GM20431 (cell line): Measurements from ENCODE around the gene OTOGL.
"Not testable (repeated sequence)": the region's sequence is repeated elsewhere in the genome, so short reads cannot be mapped to it uniquely, and the experiment has no call there.

ENCODE experiments used
- in situ Hi-C: fragments of 300-500 bp; cut with MseI, MboI; formaldehyde crosslinking; loops from one replicate; pipeline ENCODE4 v1.15.0; 2020; ENCODE audit warnings: low sequenced_read_pairs; ENCODE audit not compliant: unreplicated experiment

Gene OTOGL

DNA sequence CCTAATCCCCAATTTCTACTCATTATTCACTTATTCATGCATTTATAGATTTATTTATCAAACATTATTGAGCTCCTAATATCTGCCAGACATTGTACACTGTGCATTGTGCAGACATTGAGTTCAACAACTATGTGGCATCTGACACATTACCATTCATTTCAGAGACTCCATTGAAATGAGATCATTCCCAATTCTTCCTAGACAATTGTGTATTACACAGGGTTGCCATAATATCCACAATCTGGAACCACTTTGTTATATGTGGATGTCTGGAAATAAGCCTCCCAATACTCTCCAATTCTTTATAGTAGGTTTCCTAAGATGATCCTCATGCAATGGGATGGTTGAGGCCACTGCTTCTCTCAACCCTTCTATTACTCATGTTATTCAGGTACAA lies 165.0 kb downstream of the OTOGL start:
- in situ Hi-C loops, result no loop called here

DNA sequence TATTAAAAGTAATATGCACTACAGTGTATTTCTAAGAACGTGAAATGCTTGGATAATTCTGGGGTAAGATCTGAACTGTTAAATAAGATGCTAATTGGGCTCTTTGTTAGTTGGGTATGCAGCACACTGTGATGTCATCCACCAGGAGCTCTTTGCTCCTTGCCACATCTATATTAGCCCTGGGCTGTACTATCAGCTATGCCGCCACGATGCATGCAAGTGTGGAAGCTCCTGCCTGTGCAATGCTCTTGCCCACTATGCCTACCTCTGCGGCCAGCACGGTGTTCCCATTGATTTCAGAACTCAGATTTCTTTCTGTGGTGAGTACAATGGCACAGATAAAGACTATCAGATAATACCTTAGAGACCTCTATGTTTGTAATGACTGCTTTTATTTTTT lies 165.6 kb downstream of the OTOGL start:
- in situ Hi-C loops, result no loop called here

DNA sequence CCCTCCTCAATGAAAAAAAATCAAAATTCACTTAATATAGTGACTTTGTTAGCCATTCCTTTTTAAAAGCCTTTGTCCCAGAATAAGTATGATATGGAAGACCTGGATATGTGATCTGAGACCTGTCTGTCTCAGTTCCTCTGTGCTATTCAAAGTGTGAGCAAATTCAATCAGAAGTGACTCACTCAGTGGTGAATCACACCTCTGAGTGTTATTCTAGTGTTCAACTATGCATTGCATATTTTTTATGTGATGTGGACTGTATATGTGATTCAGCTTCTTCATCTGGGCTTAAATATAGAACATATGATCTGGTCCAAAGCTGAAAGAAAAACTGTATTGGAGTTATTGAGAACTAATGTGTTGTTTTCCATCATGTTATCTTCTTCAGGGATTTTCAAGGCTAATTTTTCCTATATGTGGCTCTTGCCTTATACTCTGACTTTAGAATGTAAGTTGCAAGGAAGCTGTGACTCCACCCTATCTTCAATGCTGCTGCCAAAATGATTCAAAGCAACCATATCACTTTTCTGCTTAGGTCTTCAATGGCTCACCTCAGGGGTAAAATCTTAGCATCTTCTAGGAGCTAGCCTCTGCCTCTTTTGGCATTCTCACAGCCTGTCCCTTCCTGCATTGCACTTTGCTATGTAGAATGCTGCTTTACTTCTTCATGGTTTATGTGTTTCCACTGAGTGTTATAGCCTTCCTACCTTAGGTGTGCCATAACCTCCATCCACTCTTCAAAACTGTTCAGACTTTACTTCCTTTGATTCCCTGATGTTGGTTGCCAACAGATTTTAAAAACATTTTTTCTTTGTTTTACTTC lies 169.8 kb downstream of the OTOGL start:
- in situ Hi-C loops, result no loop called here

DNA sequence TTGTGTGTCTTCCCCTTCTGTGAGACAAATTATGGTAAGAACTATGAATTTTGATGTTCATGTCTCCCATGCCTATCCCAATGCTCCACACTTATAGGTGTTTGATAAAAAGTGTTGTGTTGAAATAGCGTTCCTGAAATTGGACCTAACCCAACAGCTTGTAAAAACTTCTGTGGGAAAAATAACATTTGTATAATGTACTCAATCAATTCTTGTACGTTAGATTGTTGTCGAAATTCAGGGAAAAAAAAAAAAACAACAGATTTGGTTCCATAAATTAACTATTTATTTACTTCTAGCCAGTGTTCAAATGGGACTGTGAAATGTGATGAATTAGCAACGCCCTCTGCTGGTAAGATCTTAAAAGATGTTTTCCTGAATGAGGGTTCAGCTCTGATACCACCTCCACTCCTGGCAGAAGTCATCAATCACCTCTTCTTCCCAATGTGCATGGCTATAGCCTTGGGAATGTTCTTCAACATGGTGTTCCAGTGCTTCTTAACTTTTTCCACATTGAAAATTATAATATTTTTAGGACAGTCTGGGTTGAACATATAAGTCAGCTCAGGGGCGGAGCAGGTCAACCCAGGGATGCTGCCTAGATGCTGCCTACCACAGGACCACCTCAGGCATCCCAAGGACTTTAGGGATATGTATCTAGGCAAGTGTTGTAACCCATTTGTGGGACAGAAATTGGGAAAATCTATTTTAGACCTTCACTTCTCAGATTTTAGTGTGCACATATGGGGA lies 170.6 kb downstream of the OTOGL start:
- in situ Hi-C loops, result no loop called here

DNA sequence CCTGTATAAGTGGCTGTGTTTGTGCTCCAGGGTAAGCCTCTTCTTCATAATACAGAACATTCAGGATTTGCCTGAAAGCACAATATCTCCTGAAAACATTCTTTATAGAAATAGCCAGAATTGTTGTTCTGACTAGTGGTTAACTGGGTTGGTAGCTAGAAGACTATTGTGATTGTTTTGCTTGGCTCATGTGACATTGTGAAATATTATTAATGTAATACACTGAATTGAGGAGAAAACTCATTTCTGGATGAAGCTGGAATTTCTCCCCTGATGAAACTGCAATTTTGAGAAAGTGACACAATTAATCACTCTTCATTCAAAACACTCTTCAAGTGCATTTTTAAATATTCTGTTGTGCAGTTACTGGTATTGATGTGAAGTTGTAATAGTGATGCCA lies 172.4 kb downstream of the OTOGL start:
- in situ Hi-C loops, result no loop called here

DNA sequence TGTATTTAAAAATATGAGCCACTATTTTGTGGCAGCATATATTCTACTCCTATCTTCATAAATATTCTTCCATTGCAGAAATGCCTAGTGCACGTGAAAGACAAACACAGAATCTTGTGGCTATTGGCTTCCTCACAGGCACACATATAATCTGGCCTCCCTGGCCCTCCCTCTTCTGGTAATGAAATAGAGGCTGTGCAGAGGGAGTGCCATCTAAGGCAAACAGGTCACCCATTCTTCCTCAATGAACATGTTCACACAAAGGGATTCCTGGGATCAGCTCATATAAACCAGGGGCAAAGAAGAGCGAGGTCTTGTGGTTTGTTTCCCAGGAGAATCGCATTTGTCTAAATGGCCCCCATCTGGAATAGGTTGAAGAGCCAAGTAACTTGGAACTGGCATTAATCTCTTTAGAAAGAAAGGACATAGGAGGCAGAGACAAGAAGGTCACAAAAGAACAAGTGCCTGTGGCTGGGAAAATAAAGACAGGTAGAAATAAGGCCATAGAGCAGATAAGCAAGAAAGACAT lies 173.1 kb downstream of the OTOGL start:
- in situ Hi-C loops, result no loop called here

DNA sequence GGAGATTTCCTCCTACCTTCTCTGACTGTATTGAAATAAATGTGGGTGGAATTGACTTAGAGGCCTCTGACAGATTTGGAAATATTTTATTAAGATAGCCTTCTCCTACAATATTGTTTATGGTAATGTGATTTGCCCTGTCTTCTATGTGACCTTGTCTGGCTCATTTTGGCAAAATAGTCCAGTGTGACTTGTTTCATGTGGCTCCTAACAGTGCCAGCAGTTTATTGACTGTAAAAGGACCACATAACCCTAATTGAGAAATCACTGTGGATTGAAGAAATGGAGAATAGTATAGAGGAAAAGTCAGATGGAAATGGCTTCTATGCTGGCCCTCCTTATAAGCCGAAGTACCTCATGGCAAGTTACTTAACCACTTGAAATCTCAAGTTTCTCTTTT lies 173.8 kb downstream of the OTOGL start:
- in situ Hi-C loops, result no loop called here

DNA sequence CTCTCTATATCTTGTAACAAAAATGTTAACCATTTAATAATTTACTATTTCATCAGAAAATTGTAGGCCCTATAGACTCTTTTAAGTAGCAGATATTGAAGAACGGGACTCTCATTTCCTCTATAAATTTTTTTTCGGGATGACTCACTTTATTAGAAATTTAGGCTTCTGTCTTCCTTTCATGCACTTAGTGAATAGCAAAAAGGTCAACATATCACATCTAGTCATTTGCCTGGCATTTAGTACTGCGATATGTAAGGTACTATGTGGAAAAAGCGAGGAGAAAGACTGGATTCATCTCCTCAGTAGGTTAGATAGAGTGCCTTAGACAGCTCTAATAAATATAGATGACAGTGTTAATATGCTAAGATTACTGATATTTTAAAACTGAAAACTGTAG lies 178.4 kb downstream of the OTOGL start:
- in situ Hi-C loops, result no loop called here

DNA sequence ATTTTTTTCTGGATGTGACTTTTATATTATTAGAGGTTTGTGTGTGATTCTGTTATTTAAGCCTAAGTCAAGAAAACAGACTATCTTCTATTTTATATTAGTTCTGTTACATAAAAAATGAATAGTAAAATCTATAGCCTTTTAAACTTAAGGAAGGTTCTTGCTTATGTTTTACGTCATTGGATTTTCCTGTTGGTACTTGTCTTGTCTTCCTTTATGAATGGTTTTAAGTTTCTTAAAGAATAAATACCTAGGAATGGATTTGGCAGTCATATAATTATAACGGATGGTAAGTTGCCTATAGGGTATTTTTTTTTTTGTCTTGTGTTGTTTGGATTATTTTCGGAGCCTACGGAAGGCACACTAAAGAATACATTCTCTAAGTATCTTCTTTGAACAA lies 182.9 kb downstream of the OTOGL start:
- in situ Hi-C loops, result no loop called here

DNA sequence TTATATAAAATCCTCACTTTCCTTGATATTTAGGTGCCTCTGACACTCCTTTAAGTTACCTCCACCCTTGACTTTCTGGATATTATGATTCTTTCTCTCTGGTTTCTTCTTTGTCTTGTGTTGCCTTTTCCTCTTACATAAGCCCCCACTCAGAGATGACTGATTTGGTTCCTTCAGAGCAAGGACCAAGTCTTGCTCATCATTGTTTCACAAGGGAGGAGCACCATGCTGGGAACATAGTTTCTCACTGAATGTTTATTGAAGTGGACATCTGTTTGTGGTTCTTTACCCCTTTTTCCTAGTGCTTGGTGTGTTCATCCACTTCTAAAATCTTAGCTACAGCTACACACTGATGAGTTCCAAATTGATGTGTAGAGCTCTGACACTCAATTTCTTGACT lies 183.4 kb downstream of the OTOGL start:
- in situ Hi-C loops, result no loop called here

DNA sequence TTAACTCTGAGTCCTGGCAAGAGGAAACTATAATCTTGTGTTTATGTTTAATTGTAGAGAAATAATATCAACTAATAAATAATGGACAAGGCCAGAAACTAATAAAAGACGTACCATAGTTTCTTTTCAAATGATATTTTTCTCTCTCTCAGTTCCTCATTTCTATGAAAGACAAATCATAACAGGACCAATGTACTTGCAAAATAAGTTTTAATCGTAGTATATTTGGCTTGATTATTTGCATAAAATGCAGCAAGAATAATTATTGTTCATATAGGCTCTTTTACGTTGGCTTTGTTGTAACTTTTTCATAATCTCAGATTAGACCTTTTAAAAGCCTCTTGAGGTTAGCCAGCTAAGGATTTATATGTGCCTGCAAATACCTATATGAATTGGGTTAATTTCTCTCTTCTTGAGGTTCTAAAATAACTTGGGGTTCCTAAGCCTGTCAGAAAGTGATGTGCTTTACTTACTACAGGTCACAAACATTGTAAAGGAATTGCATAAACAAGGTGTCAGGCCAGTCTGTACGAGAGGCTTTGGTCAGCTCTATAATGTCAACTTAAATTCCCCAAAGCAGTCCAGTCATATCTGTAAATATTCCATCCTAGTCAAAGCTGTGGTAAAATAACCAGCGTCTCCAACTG lies 191.9 kb downstream of the OTOGL start:
- in situ Hi-C loops, result no loop called here

DNA sequence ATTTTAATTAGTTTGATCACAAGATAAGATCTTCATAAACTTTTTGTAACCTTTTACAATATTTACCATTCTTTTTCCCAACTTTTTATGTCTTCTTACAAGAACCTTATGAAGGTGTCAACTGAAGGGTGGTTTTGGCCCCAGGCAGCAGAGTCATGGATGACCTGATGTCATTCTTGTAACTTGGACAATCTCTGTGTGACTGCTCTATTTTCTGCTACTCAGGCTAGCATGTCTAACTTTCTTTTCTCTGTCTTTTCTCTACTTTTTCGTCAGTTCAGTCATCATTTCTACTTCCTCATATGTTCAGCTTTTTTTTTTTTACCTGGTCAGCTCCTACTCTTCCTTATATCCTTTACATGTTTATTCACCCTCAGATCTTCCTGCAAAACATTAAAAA lies 194.0 kb downstream of the OTOGL start:
- in situ Hi-C loops, result no loop called here

DNA sequence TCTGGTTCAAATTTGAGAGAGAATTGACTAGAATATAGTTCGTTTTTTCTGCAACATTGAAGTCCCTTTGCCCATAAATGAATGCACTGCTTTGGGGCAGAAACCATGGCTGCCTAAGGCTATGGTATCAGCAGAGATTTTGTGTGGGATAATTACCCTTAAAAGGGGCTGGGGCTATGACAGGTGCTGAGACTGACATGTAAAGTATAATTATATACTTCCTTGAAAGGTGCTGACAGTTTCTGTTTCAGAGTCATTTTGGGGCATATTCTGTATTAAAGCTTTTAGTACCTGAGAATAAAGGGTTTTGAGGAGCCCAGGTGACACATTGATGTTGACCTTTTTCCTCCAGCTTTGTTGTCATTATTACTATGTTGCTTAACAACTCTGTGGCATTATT lies 194.4 kb downstream of the OTOGL start:
- in situ Hi-C loops, result no loop called here

DNA sequence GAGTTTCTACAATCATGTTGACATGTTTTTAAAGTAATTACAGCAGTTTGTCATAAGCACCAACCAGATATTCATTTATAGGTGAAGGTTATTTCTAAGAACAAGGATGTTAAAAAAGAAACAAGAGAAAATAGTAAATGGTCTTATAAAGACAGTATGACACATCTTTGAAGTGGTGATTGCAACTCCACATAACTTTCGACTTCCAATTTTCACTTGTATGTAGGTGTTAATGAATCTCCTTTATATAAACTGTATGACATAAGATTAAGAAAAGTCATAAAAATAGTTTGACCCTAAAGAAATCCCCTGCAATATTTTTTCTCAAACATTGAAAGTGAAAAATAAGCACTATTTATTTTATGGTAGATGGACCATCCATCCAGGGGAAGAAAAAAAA lies 199.9 kb downstream of the OTOGL start:
- in situ Hi-C loops, result no loop called here

DNA sequence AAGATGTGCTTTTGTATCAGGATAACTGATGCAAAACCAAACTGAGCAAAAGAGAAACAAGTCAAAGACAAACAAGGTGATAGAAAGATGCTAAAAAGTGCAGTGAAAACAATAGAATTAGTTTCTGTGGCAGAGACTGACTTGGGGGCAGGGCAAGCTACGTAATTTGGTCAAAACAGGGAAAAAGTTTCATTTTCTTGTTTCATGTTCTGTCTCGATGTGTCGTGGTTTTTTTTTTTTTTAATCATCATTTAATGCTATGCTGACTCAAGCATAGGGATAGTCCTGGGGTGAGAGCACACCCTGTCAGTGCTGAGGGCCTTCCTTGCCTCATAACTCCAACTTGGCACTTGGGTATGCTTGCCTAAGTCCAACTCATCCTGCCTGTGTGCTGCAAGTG lies 200.6 kb downstream of the OTOGL start:
- in situ Hi-C loops, result no loop called here

DNA sequence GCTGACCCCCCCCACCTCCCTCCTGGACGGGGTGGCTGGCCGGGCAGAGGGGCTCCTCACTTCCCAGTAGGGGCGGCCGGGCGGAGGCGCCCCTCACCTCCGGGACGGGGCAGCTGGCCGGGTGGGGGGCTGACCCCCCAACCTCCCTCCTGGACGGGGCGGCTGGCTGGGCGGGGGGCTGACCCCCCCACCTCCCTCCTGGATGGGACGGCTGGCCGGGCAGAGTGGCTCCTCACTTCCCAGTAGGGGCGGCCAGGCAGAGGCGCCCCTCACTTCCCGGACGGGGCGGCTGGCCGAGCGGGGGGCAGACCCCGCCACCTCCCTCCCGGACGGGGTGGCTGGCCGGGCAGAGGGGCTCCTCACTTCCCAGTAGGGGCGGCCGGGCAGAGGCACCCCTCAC lies 208.1 kb downstream of the OTOGL start:
- in situ Hi-C loops, result not testable (repeated sequence)

DNA sequence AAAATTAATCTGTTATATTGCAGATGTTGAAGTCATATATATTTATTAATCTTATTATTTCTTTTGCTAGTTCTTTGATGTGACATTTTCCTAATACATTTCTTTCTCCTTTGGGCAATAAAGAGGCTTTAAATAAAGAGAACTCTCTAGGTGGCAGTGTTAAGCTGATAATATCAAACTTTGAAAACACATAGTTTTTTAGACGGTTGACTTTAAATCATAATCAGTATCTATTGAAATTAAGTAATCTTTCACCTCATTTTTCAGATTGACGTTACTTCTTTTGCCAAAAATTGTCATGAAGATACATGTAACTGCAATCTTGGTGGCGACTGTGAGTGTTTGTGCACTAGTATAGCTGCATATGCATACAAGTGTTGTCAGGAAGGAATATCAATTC lies 213.9 kb downstream of the OTOGL start:
- in situ Hi-C loops, result no loop called here

DNA sequence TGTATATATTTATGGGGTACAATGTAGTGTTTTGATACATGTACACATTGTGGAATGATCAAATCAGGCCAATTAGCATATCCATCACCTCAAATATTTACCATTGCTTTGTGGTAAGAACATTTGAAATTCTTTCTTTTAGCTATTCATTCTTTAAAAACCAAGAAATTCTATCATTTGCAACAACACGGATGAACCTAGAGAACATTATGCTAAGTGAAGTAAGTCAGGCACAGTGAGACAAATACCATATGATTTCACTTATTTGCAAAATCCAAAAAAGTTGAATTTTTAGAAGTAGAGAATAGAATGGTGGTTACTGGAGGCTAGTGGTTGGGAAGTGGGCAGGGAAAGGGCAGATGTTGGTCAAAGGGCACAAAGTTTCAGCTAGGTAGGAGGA lies 215.4 kb downstream of the OTOGL start:
- in situ Hi-C loops, result no loop called here

DNA sequence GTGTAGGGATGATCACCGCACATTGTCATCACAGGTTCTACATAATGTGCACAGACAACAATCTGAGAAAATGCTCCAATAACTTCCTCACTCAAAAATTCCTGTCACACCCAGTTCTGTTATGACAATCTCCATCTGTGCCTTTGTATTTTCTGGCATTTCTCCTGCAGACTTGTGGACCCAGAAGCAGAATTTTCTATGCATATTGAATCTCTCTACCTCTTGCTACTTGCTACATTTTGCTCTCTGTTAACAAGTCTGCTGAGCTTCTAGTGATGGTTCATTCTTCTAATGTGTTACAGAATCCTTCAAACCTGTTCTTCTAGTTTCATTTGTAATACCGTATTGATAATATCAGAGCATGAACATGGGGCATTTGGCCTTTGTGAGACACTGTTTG lies 216.9 kb downstream of the OTOGL start:
- in situ Hi-C loops, result no loop called here

DNA sequence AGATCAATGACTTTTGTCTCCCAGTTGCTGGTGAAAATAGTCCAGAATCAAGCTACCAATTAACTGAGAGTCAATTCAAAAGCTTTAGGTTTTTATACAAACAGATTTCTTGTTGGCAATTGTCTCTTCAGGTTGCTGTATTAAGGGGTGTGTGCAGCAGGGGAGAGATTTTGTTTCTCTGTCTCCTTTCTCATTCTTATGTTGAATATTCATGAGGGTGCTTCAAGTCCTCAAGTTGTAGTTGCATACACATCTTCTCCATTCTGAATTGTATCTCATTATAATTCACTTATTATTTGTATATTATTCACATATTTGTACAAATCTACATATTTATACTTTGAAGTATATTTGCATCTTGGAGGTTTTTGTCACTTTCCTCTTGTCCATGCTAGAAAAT lies 218.0 kb downstream of the OTOGL start:
- in situ Hi-C loops, result no loop called here

DNA sequence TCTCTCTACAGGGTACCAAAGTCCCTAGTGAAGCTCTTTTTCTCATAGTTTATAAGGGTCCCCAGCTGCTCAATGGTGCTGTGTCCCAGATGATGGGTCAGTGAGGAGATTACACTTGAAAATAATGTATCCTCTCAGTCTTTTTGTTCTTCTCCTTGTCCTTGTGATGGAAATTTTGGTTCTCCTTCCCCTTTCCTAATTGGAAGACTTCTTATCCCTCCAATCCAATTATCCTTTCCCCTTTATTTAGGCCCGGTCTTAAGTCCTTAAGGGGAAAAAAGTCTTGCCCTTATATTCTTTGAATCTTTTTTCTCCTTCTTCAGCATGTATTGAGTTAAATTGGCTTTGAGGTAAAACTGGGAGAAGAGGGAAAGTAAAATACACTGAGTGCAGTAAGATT lies 218.6 kb downstream of the OTOGL start:
- in situ Hi-C loops, result no loop called here
